ENCODE results near the gene CDH8. TPM values are rescaled to one million over a fixed set of nuclear protein-coding genes. Genes with fewer than 3 reads are reported as not detected.

CDH8 gene
- total RNA-seq, 1 experiment from 2014 or later, result 2.5 TPM

GRCh38 chr16:61721544-61721943, 314.7 kb downstream of the CDH8 start:
- ChIA-PET CTCF (no interaction called here), POLR2A (no interaction called here), RAD21 (ENCODE audit: low non-redundant PET in 1 of 2, low total read pairs in 2 of 2, uncharacterized antibody in 2 of 2, unreplicated experiment in 2 of 2) (no interaction called here)
- no peaks in the 10 kb centered on the region for H3K36me3 ChIP-seq (ENCODE audit: control insufficient read depth in 1 of 2, insufficient read depth in 2 of 2, low read length in 2 of 2)
- DNase-seq (ENCODE audit: low read depth, low spot score) (no peak), ATAC-seq (no peak)
- H3K9me3 ChIP-seq (ENCODE audit: control insufficient read depth in 1 of 2, insufficient read depth in 1 of 2, low read depth in 1 of 2, low read length in 2 of 2), result peaks cover 4 to 13% of the 10 kb centered on the region in 2 experiments; a peak in 2 of 4 replicates
- H3K9ac ChIP-seq (ENCODE audit: low read length), result no peak overlapping the region
- H3K4me3 ChIP-seq (replicated peaks in 1 of 2; ENCODE audit: low read depth in 1 of 2, low read length in 2 of 2), result no peak overlapping the region
- no peaks in the 10 kb centered on the region for H3K27me3 ChIP-seq (ENCODE audit: insufficient read depth, low read length)
- BruUV-seq (replicated peaks), result no TSS peak
- TF ChIP-seq CBX3 (IDR thresholded peaks at IDR 0.05; ENCODE audit: low read depth) (no peak), EZH2 (IDR thresholded peaks at IDR 0.05) (no peak), EZH2phosphoT487 (IDR thresholded peaks at IDR 0.05; ENCODE audit: borderline replicate concordance) (no peak), SP1 (IDR thresholded peaks at IDR 0.05; ENCODE audit: low read depth) (no peak), SRF (IDR thresholded peaks at IDR 0.05; ENCODE audit: low read depth) (no peak), ZNF274 (IDR thresholded peaks at IDR 0.05; ENCODE audit: low read depth, low read length) (no peak), ATF3 (IDR thresholded peaks at IDR 0.05) (no peak), ZFX (IDR thresholded peaks at IDR 0.05) (no peak), REST (IDR thresholded peaks at IDR 0.05; ENCODE audit: low read depth) (no peak), POLR2A (IDR thresholded peaks at IDR 0.05; ENCODE audit: borderline replicate concordance, extremely low read depth, insufficient read depth, insufficient read length) (no peak), POLR2AphosphoS5 (IDR thresholded peaks at IDR 0.05; ENCODE audit: low read depth, low read length) (no peak), EGR1 (IDR thresholded peaks at IDR 0.05; ENCODE audit: low read depth) (no peak), YY1 (IDR thresholded peaks at IDR 0.05; ENCODE audit: extremely low read depth, insufficient replicate concordance, low read depth, low read length) (no peak), ELF1 (IDR thresholded peaks at IDR 0.05; ENCODE audit: borderline replicate concordance, low read depth) (no peak), CTCF (IDR thresholded peaks at IDR 0.05 in 2 of 3, conservative IDR thresholded peaks at IDR 0.05 in 1 of 3; ENCODE audit: borderline replicate concordance in 1 of 3, insufficient read depth in 1 of 3, low read depth in 2 of 3, low read length in 2 of 3) (no peak), CEBPB (IDR thresholded peaks at IDR 0.05; ENCODE audit: low read depth) (no peak)
- no peak overlapping the region for H3K4me2 ChIP-seq (ENCODE audit: low read length)
- H4K20me1 ChIP-seq (ENCODE audit: insufficient read depth), result no peaks in the 10 kb centered on the region
- H3K79me2 ChIP-seq (ENCODE audit: insufficient read depth, low read length), result no peaks in the 10 kb centered on the region
- intact Hi-C loops (cut with micrococcal nuclease), result no loop called here
- H3K27ac ChIP-seq (ENCODE audit: low read depth, low read length), result no peak overlapping the region
- no peaks in the 10 kb centered on the region for H3K4me1 ChIP-seq (ENCODE audit: control insufficient read depth in 1 of 2, insufficient read depth in 2 of 2, low read length in 2 of 2)
- no peak overlapping the region for H2AFZ ChIP-seq (ENCODE audit: low read depth, low read length, poor library complexity, severe bottlenecking)
- H3K9me2 ChIP-seq (ENCODE audit: insufficient read depth), result no peaks in the 10 kb centered on the region
